ENCODE measurements around the gene SLF1. TPM values are rescaled to one million over a fixed set of nuclear protein-coding genes. Genes with fewer than 3 reads are reported as not detected.

The SLF1 gene
- total and polyA plus RNA-seq, 9 of the 15 experiments (the other 6 are each of a cell fraction or from before 2014, with no cell fraction given): 9.8 to 31.1 (median 16.3) TPM

DNA sequence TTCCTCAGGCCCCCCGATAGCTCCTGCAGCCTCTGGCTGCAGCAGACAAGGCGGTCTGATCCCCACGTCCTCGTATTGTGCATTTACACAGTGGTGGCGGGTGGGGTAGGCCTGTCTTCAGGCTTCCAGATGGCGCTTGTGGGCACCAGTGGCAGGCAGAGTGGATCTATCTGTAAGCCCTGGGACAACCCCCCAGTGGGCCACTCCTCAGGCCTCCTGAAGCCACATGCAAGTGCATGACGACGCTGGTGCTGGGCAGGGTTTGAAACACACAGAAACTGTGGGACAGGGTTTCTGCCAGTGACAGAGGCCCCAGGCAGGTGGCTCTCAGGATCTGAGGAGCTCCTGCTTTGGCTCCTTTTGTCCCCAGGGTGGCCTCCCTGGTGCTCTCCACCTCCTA lies 42.0 kb downstream of the SLF1 start (continued):
- TF ChIP-seq, protein P1, sequence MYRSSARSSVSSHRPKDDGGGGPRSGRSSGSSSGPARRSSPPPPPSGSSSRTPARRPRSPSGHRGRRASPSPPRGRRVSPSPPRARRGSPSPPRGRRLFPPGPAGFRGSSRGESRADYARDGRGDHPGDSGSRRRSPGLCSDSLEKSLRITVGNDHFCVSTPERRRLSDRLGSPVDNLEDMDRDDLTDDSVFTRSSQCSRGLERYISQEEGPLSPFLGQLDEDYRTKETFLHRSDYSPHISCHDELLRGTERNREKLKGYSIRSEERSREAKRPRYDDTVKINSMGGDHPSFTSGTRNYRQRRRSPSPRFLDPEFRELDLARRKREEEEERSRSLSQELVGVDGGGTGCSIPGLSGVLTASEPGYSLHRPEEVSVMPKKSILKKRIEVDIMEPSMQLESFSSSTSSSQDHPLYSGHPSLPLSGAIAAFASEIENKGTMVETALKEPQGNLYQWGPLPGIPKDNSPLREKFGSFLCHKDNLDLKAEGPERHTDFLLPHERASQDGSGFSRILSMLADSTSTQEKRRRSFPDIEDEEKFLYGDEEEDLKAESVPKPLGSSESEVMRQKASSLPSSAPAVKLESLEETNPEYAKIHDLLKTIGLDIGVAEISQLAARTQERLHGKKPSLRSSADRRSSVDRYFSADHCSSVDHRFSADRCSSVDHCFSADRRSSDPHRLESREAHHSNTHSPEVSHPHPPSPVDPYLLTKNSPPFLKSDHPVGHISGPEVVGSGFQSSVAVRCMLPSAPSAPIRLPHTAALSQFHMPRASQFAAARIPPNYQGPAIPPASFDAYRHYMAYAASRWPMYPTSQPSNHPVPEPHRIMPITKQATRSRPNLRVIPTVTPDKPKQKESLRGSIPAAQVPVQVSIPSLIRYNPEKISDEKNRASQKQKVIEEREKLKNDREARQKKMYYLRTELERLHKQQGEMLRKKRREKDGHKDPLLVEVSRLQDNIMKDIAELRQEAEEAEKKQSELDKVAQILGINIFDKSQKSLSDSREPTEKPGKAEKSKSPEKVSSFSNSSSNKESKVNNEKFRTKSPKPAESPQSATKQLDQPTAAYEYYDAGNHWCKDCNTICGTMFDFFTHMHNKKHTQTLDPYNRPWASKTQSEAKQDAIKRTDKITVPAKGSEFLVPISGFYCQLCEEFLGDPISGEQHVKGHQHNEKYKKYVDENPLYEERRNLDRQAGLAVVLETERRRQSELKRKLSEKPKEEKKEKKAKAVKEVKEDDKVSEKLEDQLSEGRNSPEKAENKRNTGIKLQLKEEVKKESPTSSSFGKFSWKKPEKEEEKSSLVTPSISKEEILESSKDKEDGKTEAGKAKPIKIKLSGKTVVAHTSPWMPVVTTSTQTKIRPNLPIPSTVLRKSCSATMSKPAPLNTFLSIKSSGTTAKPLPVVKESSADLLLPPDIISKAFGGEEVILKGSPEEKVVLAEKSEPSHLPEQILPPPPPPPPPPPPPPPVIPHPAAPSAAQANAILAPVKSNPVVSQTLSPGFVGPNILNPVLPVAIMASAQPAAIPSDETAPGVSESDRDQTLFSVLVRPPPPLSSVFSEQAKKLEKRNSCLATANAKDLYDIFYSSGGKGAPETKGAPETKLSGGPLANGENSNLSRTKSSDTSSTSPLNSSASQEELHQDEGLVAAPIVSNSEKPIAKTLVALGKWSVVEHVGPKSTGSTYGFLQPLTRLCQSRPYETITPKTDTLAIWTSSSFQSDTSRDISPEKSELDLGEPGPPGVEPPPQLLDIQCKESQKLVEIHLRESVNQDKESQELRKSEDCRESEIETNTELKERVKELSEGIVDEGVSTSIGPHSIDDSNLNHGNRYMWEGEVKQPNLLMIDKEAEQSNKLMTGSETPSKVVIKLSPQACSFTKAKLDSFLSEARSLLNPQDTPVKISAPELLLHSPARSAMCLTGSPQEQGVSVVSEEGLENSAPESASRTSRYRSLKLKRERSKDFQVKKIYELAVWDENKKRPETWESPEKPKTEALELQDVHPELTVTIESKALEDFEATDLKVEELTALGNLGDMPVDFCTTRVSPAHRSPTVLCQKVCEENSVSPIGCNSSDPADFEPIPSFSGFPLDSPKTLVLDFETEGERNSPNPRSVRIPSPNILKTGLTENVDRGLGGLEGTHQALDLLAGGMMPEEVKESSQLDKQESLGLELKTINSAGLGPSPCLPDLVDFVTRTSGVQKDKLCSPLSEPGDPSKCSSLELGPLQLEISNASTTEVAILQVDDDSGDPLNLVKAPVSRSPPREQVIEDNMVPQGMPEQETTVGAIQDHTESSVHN (IDR thresholded peaks at IDR 0.05; ENCODE audit: borderline replicate concordance in 1 of 2, low read depth in 1 of 2): no peak
- TF ChIP-seq TAF15 (IDR thresholded peaks at IDR 0.05; ENCODE audit: low read depth, low read length): no peak
- no peak for TF ChIP-seq IRF1 (CRISPR knock-in tag; IDR thresholded peaks at IDR 0.05; ENCODE audit: borderline replicate concordance)
- no peak for TF ChIP-seq NR2F6 (CRISPR knock-in tag; IDR thresholded peaks at IDR 0.05)
- no peak for TF ChIP-seq ZSCAN29 (IDR thresholded peaks at IDR 0.05)
- TF ChIP-seq ZNF830 (CRISPR knock-in tag; IDR thresholded peaks at IDR 0.05): no peak
- TF ChIP-seq SAFB (IDR thresholded peaks at IDR 0.05; ENCODE audit: borderline replicate concordance, low read depth, low read length): no peak
- TF ChIP-seq KAT8 (IDR thresholded peaks at IDR 0.05; ENCODE audit: low read depth): no peak

Measured in K562 (cell line).